Neural cell (in vitro differentiated cells): ENCODE data around the gene GUCA2B.

Experiments
- EZH2 ChIP-seq: fragments of 200-600, 300-800 bp; shearing (Covaris generic), sonication (generic); IDR thresholded peaks from 2 replicates; pipeline ENCODE4 v1.6.1; 2014; ENCODE audit warnings: antibody characterized with exemption, low read length, borderline replicate concordance, mild to moderate bottlenecking; ENCODE audit not compliant: insufficient read depth, poor library complexity, severe bottlenecking
- TF ChIP-seq, protein P1 (sequence below): fragments of 450-650 bp; IDR thresholded peaks from 2 replicates; pipeline ENCODE4 v1.5.1; 2014; ENCODE audit warnings: antibody characterized with exemption, mild to moderate bottlenecking, moderate library complexity; ENCODE audit not compliant: poor library complexity, severe bottlenecking

- TF ChIP-seq, protein P1, sequence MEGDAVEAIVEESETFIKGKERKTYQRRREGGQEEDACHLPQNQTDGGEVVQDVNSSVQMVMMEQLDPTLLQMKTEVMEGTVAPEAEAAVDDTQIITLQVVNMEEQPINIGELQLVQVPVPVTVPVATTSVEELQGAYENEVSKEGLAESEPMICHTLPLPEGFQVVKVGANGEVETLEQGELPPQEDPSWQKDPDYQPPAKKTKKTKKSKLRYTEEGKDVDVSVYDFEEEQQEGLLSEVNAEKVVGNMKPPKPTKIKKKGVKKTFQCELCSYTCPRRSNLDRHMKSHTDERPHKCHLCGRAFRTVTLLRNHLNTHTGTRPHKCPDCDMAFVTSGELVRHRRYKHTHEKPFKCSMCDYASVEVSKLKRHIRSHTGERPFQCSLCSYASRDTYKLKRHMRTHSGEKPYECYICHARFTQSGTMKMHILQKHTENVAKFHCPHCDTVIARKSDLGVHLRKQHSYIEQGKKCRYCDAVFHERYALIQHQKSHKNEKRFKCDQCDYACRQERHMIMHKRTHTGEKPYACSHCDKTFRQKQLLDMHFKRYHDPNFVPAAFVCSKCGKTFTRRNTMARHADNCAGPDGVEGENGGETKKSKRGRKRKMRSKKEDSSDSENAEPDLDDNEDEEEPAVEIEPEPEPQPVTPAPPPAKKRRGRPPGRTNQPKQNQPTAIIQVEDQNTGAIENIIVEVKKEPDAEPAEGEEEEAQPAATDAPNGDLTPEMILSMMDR = no peak
- TF ChIP-seq EZH2 = no peak
Measured at GRCh38 chr1:42142894-42143675, 10.1 kb upstream of the GUCA2B start.
